ENCODE measurements around the gene PRKRIP1. TPM values are rescaled to one million over a fixed set of nuclear protein-coding genes. Genes with fewer than 3 reads are reported as not detected.
"Not testable (repeated sequence)": the region's sequence is repeated elsewhere in the genome, so short reads cannot be mapped to it uniquely, and the experiment has no call there.

PRKRIP1 gene
- total RNA-seq: 10 to 100 TPM; 37.8 to 39.1 TPM

- H3K9me3 Mint-ChIP-seq: no peaks in the 10 kb centered on the region
- H3K27ac Mint-ChIP-seq: peak within 1 kb of the TSS; percentile 91
- peak within 1 kb of the TSS; percentile 94 for H3K4me3 Mint-ChIP-seq
- peak; percentile 86 for DNase-seq
- ATAC-seq (ENCODE audit: low read depth): peak; percentile 95
- POLR2A ChIA-PET: interaction anchor here (1.0 to 3.3 kb wide), 5 partner anchors 19 to 68 kb away, joined by 3 to 11 read pairs (median 4); partner anchors contain the start of gene ALKBH4
- peaks cover 16% of the 10 kb centered on the region for H3K36me3 Mint-ChIP-seq
- H3K4me1 Mint-ChIP-seq: peaks cover 13% of the 10 kb centered on the region
- H3K27me3 Mint-ChIP-seq: no peaks in the 10 kb centered on the region
Measured at GRCh38 chr7:102395873-102396709, at the start of gene PRKRIP1. TSS of gene PRKRIP1 (plus strand) at chr7:102396363. CDS start at chr7:102396412, 49 bp downstream.

GRCh38 chr7:102346983-102347382 is 49.2 kb upstream of the PRKRIP1 start:
- H3K4me3 Mint-ChIP-seq; H3K27ac Mint-ChIP-seq; H3K9me3 Mint-ChIP-seq; ATAC-seq (ENCODE audit: low read depth); H3K4me1 Mint-ChIP-seq; POLR2A ChIA-PET; H3K27me3 Mint-ChIP-seq; DNase-seq; H3K36me3 Mint-ChIP-seq: not testable (repeated sequence)

GRCh38 chr7:102356344-102356743 is 39.8 kb upstream of the PRKRIP1 start, which contains the start of gene SPDYE6:
TSS of gene SPDYE6 (minus strand) at chr7:102356444. CDS start at chr7:102356023, 421 bp downstream.
- POLR2A ChIA-PET; H3K27ac Mint-ChIP-seq; H3K27me3 Mint-ChIP-seq; H3K9me3 Mint-ChIP-seq; ATAC-seq (ENCODE audit: low read depth); H3K4me3 Mint-ChIP-seq; H3K36me3 Mint-ChIP-seq; DNase-seq; H3K4me1 Mint-ChIP-seq: not testable (repeated sequence)

- ATAC-seq (ENCODE audit: low read depth) (peak; percentile 98), DNase-seq (peak; percentile 89)
- Mint-ChIP-seq H3K4me1 (peaks cover 11% of the 10 kb centered on the region), H3K4me3 (peak overlapping the region; percentile 95), H3K36me3 (peaks cover 19% of the 10 kb centered on the region), H3K27ac (peak overlapping the region; percentile 83)
- not testable (repeated sequence) for H3K9me3 Mint-ChIP-seq, H3K27me3 Mint-ChIP-seq
- POLR2A ChIA-PET: interaction anchor here (0.8 to 1.4 kb wide), 2 partner anchors 30 to 33 kb away, joined by 4 to 5 read pairs; partner anchors contain the start of gene PRKRIP1
Measured at GRCh38 chr7:102363549-102364393, 32.4 kb upstream of the PRKRIP1 start.

GRCh38 chr7:102364394-102364886 is 31.7 kb upstream of the PRKRIP1 start:
- peaks cover 11% of the 10 kb centered on the region for H3K4me1 Mint-ChIP-seq
- H3K9me3 Mint-ChIP-seq; H3K27me3 Mint-ChIP-seq; ATAC-seq (ENCODE audit: low read depth); DNase-seq: not testable (repeated sequence)
- peaks cover 19% of the 10 kb centered on the region for H3K36me3 Mint-ChIP-seq
- H3K27ac Mint-ChIP-seq: peak overlapping the region; percentile 78
- POLR2A ChIA-PET: interaction anchor here (1.4 kb wide), 1 partner anchor 32 kb away, joined by 4 read pairs; the partner anchor contains the start of gene PRKRIP1
- peak overlapping the region; percentile 95 for H3K4me3 Mint-ChIP-seq

GRCh38 chr7:102365390-102365789 is 30.8 kb upstream of the PRKRIP1 start:
- H3K27ac Mint-ChIP-seq; H3K9me3 Mint-ChIP-seq; DNase-seq; POLR2A ChIA-PET; H3K27me3 Mint-ChIP-seq; ATAC-seq (ENCODE audit: low read depth): not testable (repeated sequence)
- H3K4me1 Mint-ChIP-seq: peaks cover 13% of the 10 kb centered on the region
- peak overlapping the region; percentile 45 for H3K4me3 Mint-ChIP-seq
- H3K36me3 Mint-ChIP-seq: peaks cover 26% of the 10 kb centered on the region

GRCh38 chr7:102370038-102370437 is 26.1 kb upstream of the PRKRIP1 start:
- H3K27me3 Mint-ChIP-seq; H3K9me3 Mint-ChIP-seq; DNase-seq; ATAC-seq (ENCODE audit: low read depth); H3K27ac Mint-ChIP-seq; POLR2A ChIA-PET; H3K4me3 Mint-ChIP-seq: not testable (repeated sequence)
- H3K36me3 Mint-ChIP-seq: peaks cover 39% of the 10 kb centered on the region
- peaks cover 11% of the 10 kb centered on the region for H3K4me1 Mint-ChIP-seq

GRCh38 chr7:102372796-102373195 is 23.4 kb upstream of the PRKRIP1 start:
- POLR2A ChIA-PET; H3K4me1 Mint-ChIP-seq; H3K27ac Mint-ChIP-seq; H3K4me3 Mint-ChIP-seq; H3K9me3 Mint-ChIP-seq; ATAC-seq (ENCODE audit: low read depth); DNase-seq; H3K27me3 Mint-ChIP-seq: not testable (repeated sequence)
- H3K36me3 Mint-ChIP-seq: peaks cover 35% of the 10 kb centered on the region

- POLR2A ChIA-PET: no interaction called here
Measured at GRCh38 chr7:102376964-102377466, 19.1 kb upstream of the PRKRIP1 start.

GRCh38 chr7:102380837-102381236 is 15.3 kb upstream of the PRKRIP1 start:
- DNase-seq; H3K4me3 Mint-ChIP-seq; H3K4me1 Mint-ChIP-seq; ATAC-seq (ENCODE audit: low read depth); H3K27ac Mint-ChIP-seq; POLR2A ChIA-PET; H3K27me3 Mint-ChIP-seq; H3K9me3 Mint-ChIP-seq: not testable (repeated sequence)
- peaks cover 24% of the 10 kb centered on the region for H3K36me3 Mint-ChIP-seq

More at GRCh38 chr7:102376964-102377466, 19.1 kb upstream of the PRKRIP1 start:
- no peaks in the 10 kb centered on the region for H3K27me3 Mint-ChIP-seq
- H3K9me3 Mint-ChIP-seq: no peaks in the 10 kb centered on the region
- H3K4me1 Mint-ChIP-seq: peaks cover 6% of the 10 kb centered on the region
- ATAC-seq (ENCODE audit: low read depth) (no peak), DNase-seq (no peak)
- peaks cover 25% of the 10 kb centered on the region for H3K36me3 Mint-ChIP-seq
- H3K4me3 Mint-ChIP-seq: no peak overlapping the region
- H3K27ac Mint-ChIP-seq: peak overlapping the region; percentile 18

- H3K27me3 Mint-ChIP-seq, POLR2A ChIA-PET, H3K27ac Mint-ChIP-seq: not testable (repeated sequence)
Measured at GRCh38 chr7:102381696-102382425, 14.3 kb upstream of the PRKRIP1 start.

GRCh38 chr7:102387064-102387463 is 9.1 kb upstream of the PRKRIP1 start:
- H3K9me3 Mint-ChIP-seq: no peaks in the 10 kb centered on the region
- DNase-seq: no peak
- peaks cover 10% of the 10 kb centered on the region for H3K36me3 Mint-ChIP-seq
- ATAC-seq (ENCODE audit: low read depth): no peak
- H3K27ac Mint-ChIP-seq: no peak overlapping the region
- no peak overlapping the region for H3K4me3 Mint-ChIP-seq
- H3K27me3 Mint-ChIP-seq: no peaks in the 10 kb centered on the region
- POLR2A ChIA-PET: no interaction called here
- H3K4me1 Mint-ChIP-seq: no peaks in the 10 kb centered on the region

More at GRCh38 chr7:102381696-102382425, 14.3 kb upstream of the PRKRIP1 start:
- H3K4me3 Mint-ChIP-seq; DNase-seq; ATAC-seq (ENCODE audit: low read depth); H3K9me3 Mint-ChIP-seq; H3K4me1 Mint-ChIP-seq: not testable (repeated sequence)
- H3K36me3 Mint-ChIP-seq: peaks cover 23% of the 10 kb centered on the region

All from activated naive CD8-positive, alpha-beta T cell treated with anti-CD3 and anti-CD28 coated beads, Interleukin-2, amount 10 ng/mL, durations not matched to agents 7 days and 5 days (primary cell).